Heart left ventricle (tissue), 13 donors: Measurements from ENCODE around the gene MAPK8IP3.
"Not testable (repeated sequence)": the region's sequence is repeated elsewhere in the genome, so short reads cannot be mapped to it uniquely, and the experiment has no call there.

Experiments used
- CTCF ChIP-seq, 12 donors: fragments of 200-600 bp; sonication (generic) in 4 of 12; IDR thresholded peaks; one replicate each; pipeline versions ENCODE4 v1.5.0 to v1.8.0; 2018 to 2022; ENCODE audit warnings: antibody characterized with exemption in 12 of 12, mild to moderate bottlenecking in 5 of 12
- POLR2A ChIP-seq, 2 donors: fragments of 450-650 bp; IDR thresholded peaks; one replicate each; pipeline ENCODE4 v1.6.1; 2017; ENCODE audit warnings: antibody characterized with exemption in 2 of 2, mild to moderate bottlenecking in 2 of 2, moderate library complexity in 2 of 2
- donor health status: ischemic (EF 13 %, LVEDD 7.1; RV severe dilation, severe dysfunction).
- donor health status: DM: no; HTN: yes; CAD: no.
- donor health status: DM: no; HTN: no; CAD: no.
- donor health status: ischemic (EF 25% LVEDD 6.9; RV normal size, moderate dysfunction).
- donor health status: ischemic (EF 25% LVEDD 5.7; RV mildly dilated, moderate dysfunction).
- donor health status: ischemic (EF 35%, LVEDD 5.7; RV mildly dilated, moderate dysfunction).
- donor health status: nonischemic (EF 11% LVEDD 7.7; RV severe dilation, severe dysfunction).
- donor health status: DM: yes; HTN: yes; CAD: no.
- donor health status: PGD.
- donor health status: ischemic (EF 29% LVEDD 5.4; RV normal size, mild dysfunction).
- donor health status: nonischemic (EF 23%, LVEDD 6.1; RV moderate dilation, normal function).

- TF ChIP-seq CTCF, POLR2A (IDR thresholded peaks at IDR 0.05): not testable (repeated sequence)
These were observed 12.2 kb downstream of the MAPK8IP3 start for GRCh38 chr16:1718236-1718635.
